Right cardiac atrium (tissue), 5 donors: Measurements from ENCODE around the gene TBL1X. TPM values are rescaled to one million over a fixed set of nuclear protein-coding genes. Genes with fewer than 3 reads are reported as not detected.

Experiments
- ATAC-seq, 2 donors: fragments of 200-7000 bp; cut with Tn5 transposase; one replicate each; pipeline versions ENCODE4 v1.8.0 to v1.9.1; 2020; ENCODE audit warnings: moderate library complexity in 2 of 2, mild to moderate bottlenecking in 1 of 2
- DNase-seq, 3 donors: peaks; one replicate each; pipeline ENCODE4 v3.0.0-alpha.2; 2020
- H3K27ac ChIP-seq: one replicate; pipeline ENCODE4 v1.5.1; 2013; ENCODE audit warnings: mild to moderate bottlenecking, low read length, control low read depth, moderate library complexity
- H3K27me3 ChIP-seq: one replicate; pipeline ENCODE4 v1.6.1; 2013; ENCODE audit not compliant: control insufficient read depth, insufficient read depth
- H3K4me1 ChIP-seq: one replicate; pipeline ENCODE4 v1.6.1; 2013; ENCODE audit warnings: low read length; ENCODE audit not compliant: control insufficient read depth, insufficient read depth
- H3K4me3 ChIP-seq: one replicate; pipeline ENCODE4 v1.5.1; 2013; ENCODE audit warnings: low read length, control low read depth
- H3K9me3 ChIP-seq: one replicate; pipeline ENCODE4 v1.6.1; 2013; ENCODE audit warnings: low read length; ENCODE audit not compliant: control insufficient read depth
- WGBS: extraction: QIAGEN DNeasy Blood & Tissue Kit; methylation state at CpG from one replicate; pipeline ENCODE4 v1.1.7; 2013; 5-methylcytosine and 5-hydroxymethylcytosine counted together
- intact Hi-C, 4 donors: fragments of 100-400 bp; cut with DNase I; formaldehyde crosslinking; loops; one replicate each; pipeline versions ENCODE4 v1.11.0 to v1.14.0; 2022 to 2023
- polyA plus RNA-seq: library from polyadenylated mRNA; stranded (reverse); fragments of 200-250 nt; gene quantifications from one replicate; pipeline ENCODE4 v1.2.3, GENCODE V29; 2013
- total RNA-seq, 4 donors: library from RNA; stranded (reverse); fragmentation: NEBNext Ultra II Directional; extraction: Animal tissue kit (Norgen Biotek cat#: 25700); gene quantifications; one replicate each; pipeline ENCODE4 v1.2.1, GENCODE V29; 2021
- donor health status: healthy with polysubstance abuse.
- donor health status: DM: no; HTN: yes; CAD: no.
- donor health status: DM: no; HTN: no; CAD: no.
- donor health status: DM: no; HTN: yes; CAD: no; lungs with severe emphysema.
- donor health status: DM: yes; HTN: yes; CAD: no.

Gene TBL1X
- total and polyA plus RNA-seq, 5 donors, result 5.1 to 16.3 (median 13.4) TPM

DNA sequence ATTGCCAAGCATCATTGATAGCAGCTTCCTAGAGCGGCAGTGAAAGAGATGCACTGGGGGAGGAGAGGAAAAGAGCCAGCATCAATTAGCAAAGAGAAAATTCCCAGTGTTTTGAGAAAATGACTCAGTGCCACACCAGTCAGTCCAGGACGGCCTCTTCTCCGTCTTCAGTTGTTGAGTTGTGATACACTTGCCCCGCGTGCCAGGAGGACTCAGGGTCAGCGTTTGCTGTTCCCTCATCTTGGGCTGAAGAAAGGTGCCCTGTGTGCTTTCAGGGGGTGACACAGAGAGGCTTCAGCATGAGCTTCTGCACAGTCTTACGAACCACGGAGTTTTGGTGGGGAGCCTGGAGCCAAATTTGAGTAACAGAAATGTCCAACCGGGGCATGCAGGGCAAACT lies 218.5 kb downstream of the TBL1X start:
- Histone ChIP-seq H3K27ac (no peak overlapping the region), H3K4me1 (no peaks in the 10 kb centered on the region), H3K4me3 (no peak overlapping the region), H3K27me3 (no peaks in the 10 kb centered on the region), H3K9me3 (no peaks in the 10 kb centered on the region)
- no peak for DNase-seq
- intact Hi-C loops, result no loop called here
- 95% methylated on average over 9 of the region's 9 CpGs for WGBS
- ATAC-seq, result no peak

DNA sequence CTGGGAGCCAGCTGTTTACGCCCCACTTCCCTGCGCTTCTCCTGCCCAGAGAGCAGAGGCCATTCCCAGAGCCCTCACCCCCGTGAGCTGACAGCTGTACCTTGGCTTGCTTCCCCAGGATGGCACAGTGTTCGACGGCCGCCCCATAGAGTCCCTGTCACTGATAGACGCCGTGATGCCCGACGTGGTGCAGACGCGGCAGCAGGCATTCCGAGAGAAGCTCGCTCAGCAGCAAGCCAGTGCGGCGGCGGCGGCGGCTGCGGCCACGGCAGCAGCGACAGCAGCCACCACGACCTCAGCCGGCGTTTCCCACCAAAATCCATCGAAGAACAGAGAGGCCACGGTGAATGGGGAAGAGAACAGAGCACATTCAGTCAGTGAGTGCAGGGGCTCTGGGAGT lies 223.0 kb downstream of the TBL1X start:
- peak in 1 of 3 donors; percentile 65 for DNase-seq
- intact Hi-C loops, result no loop called here
- H3K27ac ChIP-seq, result no peak overlapping the region
- H3K4me1 ChIP-seq, result no peaks in the 10 kb centered on the region
- no peaks in the 10 kb centered on the region for H3K9me3 ChIP-seq
- H3K4me3 ChIP-seq, result no peak overlapping the region
- ATAC-seq, result peak; percentile 31 to 34
- no peaks in the 10 kb centered on the region for H3K27me3 ChIP-seq
- 74% methylated on average over 27 of the region's 27 CpGs for WGBS

DNA sequence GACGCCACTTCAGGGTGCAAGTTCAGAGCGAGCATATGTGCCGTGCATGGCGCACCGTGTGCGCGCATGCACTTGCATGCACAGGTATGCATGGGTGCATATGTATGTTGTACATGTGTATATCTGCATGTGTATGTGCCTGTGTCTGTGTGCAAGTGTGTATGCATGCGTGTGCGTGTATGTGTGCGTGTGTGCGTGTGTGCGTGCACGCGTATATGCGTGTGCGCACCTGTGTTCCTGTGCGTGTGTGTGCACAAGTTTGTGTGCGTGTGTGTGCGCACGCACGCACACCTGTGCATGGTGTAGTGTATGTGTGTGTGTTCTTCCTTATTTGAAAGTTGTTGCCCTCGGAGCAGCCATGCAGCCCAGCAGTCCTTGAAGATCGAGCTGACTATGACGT lies 224.0 kb downstream of the TBL1X start:
- ATAC-seq, result no peak
- no peak for DNase-seq
- Histone ChIP-seq H3K27ac (no peak overlapping the region), H3K4me1 (no peaks in the 10 kb centered on the region), H3K27me3 (no peaks in the 10 kb centered on the region), H3K4me3 (no peak overlapping the region), H3K9me3 (no peaks in the 10 kb centered on the region)
- intact Hi-C loops, result no loop called here
- 97% methylated on average over 24 of the region's 24 CpGs for WGBS

- Histone ChIP-seq H3K4me1 (no peaks in the 10 kb centered on the region), H3K9me3 (no peaks in the 10 kb centered on the region), H3K27me3 (no peaks in the 10 kb centered on the region), H3K4me3 (no peak overlapping the region), H3K27ac (no peak overlapping the region)
- ATAC-seq, result no peak
- 92% methylated on average over 5 of the region's 5 CpGs for WGBS
- intact Hi-C loops, result loop anchor here in 1 of 4 donors (10.0 kb wide), 1 partner anchor 225 kb away; the partner anchor contains the start of gene TBL1X
- no peak for DNase-seq
Observed at GRCh38 chrX:9690046-9690445, 225.2 kb downstream of the TBL1X start.

DNA sequence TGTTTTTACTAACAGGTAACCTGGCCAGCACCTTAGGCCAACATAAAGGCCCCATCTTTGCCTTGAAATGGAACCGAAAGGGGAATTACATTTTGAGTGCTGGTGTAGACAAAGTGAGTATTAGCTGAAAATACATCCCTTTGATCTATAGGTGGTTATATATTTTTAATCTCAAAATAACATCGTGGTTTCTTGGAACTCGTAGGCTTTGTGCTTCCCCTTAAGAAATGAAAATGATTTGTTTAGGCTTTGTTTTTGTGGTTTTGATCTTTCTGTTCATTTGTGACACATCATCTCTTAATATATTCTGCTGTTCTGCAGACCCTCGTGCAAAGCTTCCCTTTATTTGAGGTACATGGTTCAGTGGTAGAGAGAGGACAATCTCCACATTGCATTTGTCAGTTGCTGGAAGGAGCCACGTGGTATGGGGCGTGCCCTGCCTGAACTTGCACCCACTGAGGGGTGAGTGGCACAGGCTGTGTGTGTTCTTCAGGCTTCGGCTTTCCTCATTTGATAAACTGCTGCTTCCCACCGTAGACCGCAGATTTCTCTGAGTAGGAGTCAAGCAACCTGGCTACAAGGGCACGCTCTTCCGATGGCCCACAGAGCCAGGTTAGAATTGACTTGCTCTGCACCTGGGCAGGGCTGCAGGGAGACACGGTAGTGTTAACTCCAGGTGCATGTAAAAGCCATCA lies 228.6 kb downstream of the TBL1X start:
- intact Hi-C loops, result loop anchor here in 1 of 4 donors (10.0 kb wide), 1 partner anchor 229 kb away; the partner anchor contains the start of gene TBL1X
- no peak for ATAC-seq
- DNase-seq, result no peak

GRCh38 chrX:9698576-9698975 lies 233.7 kb downstream of the TBL1X start:
- H3K4me3 ChIP-seq, result no peak overlapping the region
- no peak overlapping the region for H3K27ac ChIP-seq
- intact Hi-C loops, result loop anchor here in 1 of 4 donors (10.0 kb wide), 1 partner anchor 234 kb away; the partner anchor contains the start of gene TBL1X
- ATAC-seq, result no peak
- no peaks in the 10 kb centered on the region for H3K27me3 ChIP-seq
- H3K9me3 ChIP-seq, result no peaks in the 10 kb centered on the region
- H3K4me1 ChIP-seq, result no peaks in the 10 kb centered on the region
- no peak for DNase-seq
- WGBS, result 96% methylated on average over 12 of the region's 12 CpGs

More for the DNA sequence above, 228.6 kb downstream of the TBL1X start:
- H3K27me3 ChIP-seq, result no peaks in the 10 kb centered on the region
- H3K4me1 ChIP-seq, result no peaks in the 10 kb centered on the region
- no peak overlapping the region for H3K27ac ChIP-seq
- no peak overlapping the region for H3K4me3 ChIP-seq
- H3K9me3 ChIP-seq, result no peaks in the 10 kb centered on the region
- WGBS, result 94% methylated on average over 12 of the region's 12 CpGs

DNA sequence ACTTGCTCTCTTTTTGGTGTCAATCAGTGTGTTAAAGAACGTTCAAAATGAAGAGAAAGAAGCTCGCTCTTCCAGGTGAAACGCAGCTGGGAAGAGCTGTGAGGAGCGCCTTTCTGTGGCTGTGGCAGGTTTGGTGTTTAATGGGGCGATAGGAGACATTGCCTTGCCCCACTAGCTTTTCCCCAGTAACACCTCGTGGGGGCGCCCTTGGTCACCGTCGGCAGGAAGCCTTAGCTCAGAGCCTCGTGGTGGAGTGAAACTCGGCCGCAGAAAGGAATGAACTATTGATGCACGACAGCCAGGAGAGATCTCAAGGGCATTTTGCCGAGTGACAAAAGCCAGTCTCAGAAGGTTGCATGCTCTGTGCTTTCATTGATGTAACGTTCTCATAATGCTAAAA lies 235.7 kb downstream of the TBL1X start:
- Histone ChIP-seq H3K27me3 (no peaks in the 10 kb centered on the region), H3K9me3 (no peaks in the 10 kb centered on the region), H3K4me1 (no peaks in the 10 kb centered on the region), H3K27ac (no peak overlapping the region), H3K4me3 (no peak overlapping the region)
- intact Hi-C loops, result loop anchor here in 1 of 4 donors (10.0 kb wide), 1 partner anchor 956 kb away; no protein-coding TSS in a partner anchor
- no peak for DNase-seq
- 87% methylated on average over 15 of the region's 15 CpGs for WGBS
- ATAC-seq, result no peak

- Histone ChIP-seq H3K4me3 (no peak overlapping the region), H3K27me3 (no peaks in the 10 kb centered on the region), H3K9me3 (no peaks in the 10 kb centered on the region), H3K27ac (no peak overlapping the region), H3K4me1 (no peaks in the 10 kb centered on the region)
- WGBS, result 98% methylated on average over 12 of the region's 12 CpGs
- no peak for DNase-seq
- intact Hi-C loops, result loop anchor here in 1 of 4 donors (10.0 kb wide), 1 partner anchor 957 kb away; no protein-coding TSS in a partner anchor
- no peak for ATAC-seq
Observed at GRCh38 chrX:9701790-9702189, 236.9 kb downstream of the TBL1X start.

DNA sequence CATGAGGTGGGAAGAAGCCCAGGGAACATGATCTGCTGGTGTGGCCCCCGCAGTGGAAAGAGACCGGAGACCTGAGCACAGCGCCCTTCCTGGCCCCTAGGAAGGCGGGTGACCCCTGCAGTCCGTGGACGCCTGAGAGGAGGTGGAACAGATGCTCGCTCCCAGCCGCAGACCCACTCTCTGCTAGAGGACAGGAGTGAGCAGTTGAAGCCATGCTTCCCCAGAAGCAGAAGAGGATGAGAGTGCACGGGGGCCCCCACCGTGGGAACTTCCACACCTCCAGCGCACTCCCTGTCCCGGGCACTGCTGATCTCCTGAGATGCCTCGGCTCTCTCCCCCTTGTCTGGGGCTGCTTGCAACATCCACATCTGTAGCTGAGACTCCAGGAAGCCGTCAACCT lies 238.5 kb downstream of the TBL1X start:
- ATAC-seq (no peak), DNase-seq (no peak)
- H3K9me3 ChIP-seq, result no peaks in the 10 kb centered on the region
- no peak overlapping the region for H3K4me3 ChIP-seq
- no peak overlapping the region for H3K27ac ChIP-seq
- WGBS, result 94% methylated on average over 14 of the region's 14 CpGs
- intact Hi-C loops, result loop anchor here in 1 of 4 donors (10.0 kb wide), 1 partner anchor 959 kb away; no protein-coding TSS in a partner anchor
- no peaks in the 10 kb centered on the region for H3K4me1 ChIP-seq
- no peaks in the 10 kb centered on the region for H3K27me3 ChIP-seq

- H3K4me3 ChIP-seq, result no peak overlapping the region
- H3K4me1 ChIP-seq, result no peaks in the 10 kb centered on the region
- H3K9me3 ChIP-seq, result no peaks in the 10 kb centered on the region
- no peak for DNase-seq
- H3K27me3 ChIP-seq, result no peaks in the 10 kb centered on the region
- ATAC-seq, result no peak
- intact Hi-C loops, result loop anchor here in 3 of 4 donors (5.0 to 10.0 kb wide), 3 partner anchors 733 to 960 kb away; no protein-coding TSS in a partner anchor
- H3K27ac ChIP-seq, result no peak overlapping the region
- WGBS, result 97% methylated on average over 6 of the region's 6 CpGs
Observed at GRCh38 chrX:9704876-9705465, 240.1 kb downstream of the TBL1X start.

- ATAC-seq (no peak), DNase-seq (no peak)
- no peak overlapping the region for H3K4me3 ChIP-seq
- 54% methylated on average over 4 of the region's 4 CpGs for WGBS
- intact Hi-C loops, result loop anchor here in 3 of 4 donors (5.0 to 10.0 kb wide), 3 partner anchors 734 to 962 kb away; no protein-coding TSS in a partner anchor
- H3K9me3 ChIP-seq, result no peaks in the 10 kb centered on the region
- H3K27ac ChIP-seq, result no peak overlapping the region
- H3K4me1 ChIP-seq, result no peaks in the 10 kb centered on the region
- H3K27me3 ChIP-seq, result no peaks in the 10 kb centered on the region
Observed at GRCh38 chrX:9706421-9706820, 241.6 kb downstream of the TBL1X start.
